A673 (cell line): ENCODE data around the gene ADAMTS5.

Experiments used
- EZH2 ChIP-seq: fragments of 200-600 bp; sonication (generic); IDR thresholded peaks from 2 replicates; pipeline ENCODE4 v1.6.1; 2017; ENCODE audit warnings: borderline replicate concordance, low read depth, mild to moderate bottlenecking, mixed read lengths, antibody characterized with exemption, low read length; ENCODE audit not compliant: poor library complexity, severe bottlenecking
- TF ChIP-seq, protein P1 (sequence below): fragments of 300-800, 200-600 bp; sonication (generic); conservative IDR thresholded peaks from 2 replicates; pipeline ENCODE4 v1.5.1; 2017; ENCODE audit warnings: low read depth, mild to moderate bottlenecking, antibody characterized with exemption, low read length, moderate library complexity, mixed read lengths

- TF ChIP-seq, protein P1, sequence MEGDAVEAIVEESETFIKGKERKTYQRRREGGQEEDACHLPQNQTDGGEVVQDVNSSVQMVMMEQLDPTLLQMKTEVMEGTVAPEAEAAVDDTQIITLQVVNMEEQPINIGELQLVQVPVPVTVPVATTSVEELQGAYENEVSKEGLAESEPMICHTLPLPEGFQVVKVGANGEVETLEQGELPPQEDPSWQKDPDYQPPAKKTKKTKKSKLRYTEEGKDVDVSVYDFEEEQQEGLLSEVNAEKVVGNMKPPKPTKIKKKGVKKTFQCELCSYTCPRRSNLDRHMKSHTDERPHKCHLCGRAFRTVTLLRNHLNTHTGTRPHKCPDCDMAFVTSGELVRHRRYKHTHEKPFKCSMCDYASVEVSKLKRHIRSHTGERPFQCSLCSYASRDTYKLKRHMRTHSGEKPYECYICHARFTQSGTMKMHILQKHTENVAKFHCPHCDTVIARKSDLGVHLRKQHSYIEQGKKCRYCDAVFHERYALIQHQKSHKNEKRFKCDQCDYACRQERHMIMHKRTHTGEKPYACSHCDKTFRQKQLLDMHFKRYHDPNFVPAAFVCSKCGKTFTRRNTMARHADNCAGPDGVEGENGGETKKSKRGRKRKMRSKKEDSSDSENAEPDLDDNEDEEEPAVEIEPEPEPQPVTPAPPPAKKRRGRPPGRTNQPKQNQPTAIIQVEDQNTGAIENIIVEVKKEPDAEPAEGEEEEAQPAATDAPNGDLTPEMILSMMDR: no peak
- no peak for TF ChIP-seq EZH2
Observed at GRCh38 chr21:26914557-26914956, 52.3 kb downstream of the ADAMTS5 start.
